GM10847 (cell line): ENCODE measurements around the gene NDRG2.

Source experiments
- POLR2A ChIP-seq: IDR thresholded peaks from 2 replicates; pipeline ENCODE4 v1.6.1; 2011; ENCODE audit not compliant: insufficient read length; ENCODE audit errors: extremely low read depth

NDRG2 gene

DNA sequence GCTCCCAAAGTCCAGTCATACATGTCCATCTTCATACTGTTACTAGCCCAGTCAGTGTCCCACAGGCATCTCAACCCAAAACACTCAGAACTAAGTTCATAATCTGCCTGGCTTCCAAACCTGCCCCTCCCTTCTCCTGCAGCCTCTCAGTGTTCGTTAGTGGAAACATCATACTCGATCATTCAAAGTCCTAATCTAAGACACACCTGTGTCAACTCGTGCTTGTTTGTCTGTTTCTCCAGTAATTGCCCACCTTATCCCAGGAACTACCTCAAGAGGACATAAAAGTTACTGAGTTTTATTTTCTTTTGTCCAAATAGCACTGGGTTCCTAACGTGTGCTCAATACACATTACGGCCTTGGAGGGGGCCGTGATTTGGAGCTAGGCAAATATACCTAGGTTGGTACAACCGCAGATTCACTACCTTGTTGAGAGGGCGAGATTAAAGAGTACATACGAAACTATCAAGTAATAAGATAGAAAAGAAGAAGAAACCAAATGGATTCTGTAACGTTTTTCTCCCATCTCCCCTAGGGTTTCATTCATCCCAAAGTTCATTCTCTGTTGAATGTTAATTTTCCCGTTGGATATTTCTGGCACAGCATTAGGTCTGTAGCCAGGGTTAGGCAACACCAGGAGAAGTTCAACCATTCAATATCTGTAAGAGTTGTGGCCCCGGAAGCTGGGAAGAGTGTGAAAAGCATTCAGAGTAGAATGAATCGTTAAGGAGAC, 35.9 kb upstream of the NDRG2 start:
- no peak for TF ChIP-seq POLR2A

DNA sequence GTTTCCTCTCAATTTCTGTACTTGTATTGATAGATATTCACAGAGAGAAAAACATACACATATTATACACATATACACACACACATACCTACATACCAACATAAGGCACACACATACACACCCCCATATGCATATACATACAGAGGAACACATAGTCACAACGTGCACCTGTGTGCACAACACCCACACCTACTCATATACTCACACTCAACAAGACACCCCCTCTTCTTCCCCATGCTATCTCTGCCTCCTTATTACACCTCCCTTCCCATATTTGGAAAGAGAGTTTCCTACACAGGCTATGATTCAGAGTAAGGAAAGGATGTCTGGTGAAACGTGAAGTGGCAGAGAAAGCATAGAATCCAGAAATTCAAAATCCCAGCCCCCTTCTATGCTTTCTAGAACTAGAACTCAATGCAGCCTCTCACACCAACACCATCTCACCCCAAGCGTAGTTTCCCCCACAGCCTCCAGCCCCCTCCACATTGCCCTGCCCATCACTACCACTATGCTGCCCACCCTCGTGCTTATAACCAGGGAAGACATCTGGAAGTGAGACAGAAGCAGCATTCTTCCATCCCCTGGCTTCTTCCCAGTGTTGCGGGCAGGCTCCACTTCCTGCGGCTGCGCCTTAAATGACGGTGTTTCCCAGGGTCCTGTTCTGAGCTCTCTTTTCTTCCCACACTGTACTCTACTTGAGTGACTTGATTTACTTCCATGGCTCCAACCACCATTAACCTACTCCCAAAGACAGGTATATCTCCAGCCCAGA, 35.2 kb upstream of the NDRG2 start:
- TF ChIP-seq POLR2A: no peak

DNA sequence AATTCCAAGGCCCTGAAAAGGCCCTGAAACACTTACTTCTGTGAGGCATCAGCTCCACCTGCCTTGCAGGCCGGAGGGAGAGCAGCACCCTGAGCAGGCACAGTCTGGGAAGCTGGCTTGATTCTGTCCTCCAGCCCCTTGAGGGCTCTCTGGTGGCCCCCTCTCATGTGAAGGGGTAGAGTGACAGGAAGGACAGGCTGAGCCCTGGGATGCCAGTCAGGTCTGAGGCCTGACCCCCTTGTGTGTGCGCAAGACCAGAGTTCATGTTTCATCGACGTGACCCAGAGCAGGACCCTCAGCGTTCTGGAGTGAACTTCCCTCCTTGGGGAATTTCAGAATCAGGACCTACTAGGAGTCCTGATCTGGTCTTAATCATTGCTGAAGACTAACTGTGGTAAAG, 34.0 kb upstream of the NDRG2 start:
- TF ChIP-seq POLR2A: no peak

DNA sequence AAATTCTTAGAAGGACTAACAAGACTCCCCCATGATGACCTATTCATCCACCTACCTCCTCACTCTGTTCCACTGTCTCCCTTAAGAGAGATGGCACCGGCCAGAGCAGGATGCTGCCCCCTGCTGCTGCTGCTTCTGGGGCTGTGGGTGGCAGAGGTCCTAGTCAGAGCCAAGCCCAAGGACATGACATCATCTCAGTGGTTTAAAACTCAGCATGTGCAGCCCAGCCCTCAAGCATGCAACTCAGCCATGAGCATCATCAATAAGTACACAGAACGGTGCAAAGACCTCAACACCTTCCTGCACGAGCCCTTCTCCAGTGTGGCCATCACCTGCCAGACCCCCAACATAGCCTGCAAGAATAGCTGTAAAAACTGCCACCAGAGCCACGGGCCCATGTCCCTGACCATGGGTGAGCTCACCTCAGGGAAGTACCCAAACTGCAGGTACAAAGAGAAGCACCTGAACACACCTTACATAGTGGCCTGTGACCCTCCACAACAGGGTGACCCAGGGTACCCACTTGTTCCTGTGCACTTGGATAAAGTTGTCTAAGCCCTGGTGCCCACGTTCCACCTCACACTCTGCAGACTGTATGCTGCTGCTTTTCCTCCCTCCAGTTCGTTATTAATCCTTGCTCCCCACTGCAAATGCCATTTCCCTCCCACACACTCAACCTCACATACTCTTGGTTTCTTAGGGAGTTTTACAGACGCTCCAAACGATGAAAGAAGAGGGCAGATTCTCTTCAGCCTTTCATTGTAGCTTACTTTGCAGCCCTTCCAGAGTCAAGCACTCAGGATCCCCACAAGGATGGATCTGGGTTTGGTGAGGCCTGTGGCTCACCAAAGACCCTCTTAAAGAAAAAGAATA, 33.2 kb upstream of the NDRG2 start, which contains the start of gene RNASE8:
Gene RNASE8 (plus strand): TSS at position 20 of the 873 bp plus-strand sequence. CDS start 71 bp downstream, at position 91.
- no peak for TF ChIP-seq POLR2A

DNA sequence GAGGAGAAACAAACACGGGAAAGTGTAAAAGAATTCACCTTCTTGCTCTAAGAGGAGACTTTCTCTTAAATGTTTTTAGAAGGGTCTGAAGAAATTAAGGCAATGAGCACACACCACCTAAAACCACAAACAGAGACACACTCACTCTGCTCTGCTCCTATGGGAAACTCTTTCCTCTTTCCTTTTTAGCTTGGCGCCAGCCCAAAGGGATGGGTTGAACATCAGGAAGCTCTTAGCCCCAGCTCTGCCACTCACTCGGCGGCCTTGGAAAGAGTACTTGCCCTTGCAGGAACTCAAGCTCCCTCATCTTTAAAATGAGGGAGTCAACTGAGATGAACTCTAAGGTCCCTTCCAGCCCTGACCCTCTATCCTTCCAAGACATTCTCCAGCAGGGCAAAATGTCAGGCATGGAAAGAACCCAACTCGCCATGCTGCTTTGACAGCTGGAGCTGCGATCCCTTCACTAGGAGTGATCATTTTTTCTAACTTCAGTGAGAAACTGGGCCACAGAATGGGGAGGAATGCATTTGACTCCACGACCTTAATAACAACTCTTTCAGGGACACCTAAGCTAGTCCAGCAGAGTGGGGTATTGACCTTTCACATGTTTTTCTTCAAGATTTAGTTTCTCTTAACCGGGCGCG, 31.8 kb upstream of the NDRG2 start:
- no peak for TF ChIP-seq POLR2A

DNA sequence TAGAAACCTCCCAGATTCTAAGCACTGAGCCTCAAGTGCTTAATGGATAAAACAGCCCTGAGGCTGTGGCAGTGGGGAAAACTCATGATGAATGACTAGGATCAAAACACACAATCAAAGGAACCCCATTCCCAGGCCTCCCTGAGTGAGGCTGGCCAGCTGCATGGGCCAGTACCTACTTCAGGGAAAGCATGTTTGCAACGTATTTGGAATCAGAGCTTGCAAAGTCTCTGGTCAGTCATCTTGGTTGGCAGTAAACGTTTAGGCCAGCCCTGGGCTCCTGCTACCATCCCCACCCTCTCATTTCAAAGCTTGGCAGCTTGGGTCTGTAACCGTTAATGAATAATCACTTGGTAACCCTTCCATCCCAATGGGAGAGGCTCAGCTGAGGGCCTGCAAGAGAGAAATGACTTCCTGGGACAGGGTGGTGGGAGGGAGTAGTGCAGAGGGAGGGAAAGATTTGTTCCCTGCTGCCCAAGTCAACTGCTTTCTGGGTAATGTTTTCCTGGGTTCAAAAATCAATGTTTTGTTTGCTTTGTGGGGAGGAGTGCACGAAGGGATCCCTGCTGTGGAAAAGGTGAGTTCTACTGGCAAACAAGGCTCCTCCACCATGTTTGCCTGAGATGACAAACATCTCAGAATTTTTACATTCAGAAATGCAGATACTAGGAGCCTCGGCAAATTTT, 30.7 kb upstream of the NDRG2 start:
- TF ChIP-seq POLR2A: no peak

DNA sequence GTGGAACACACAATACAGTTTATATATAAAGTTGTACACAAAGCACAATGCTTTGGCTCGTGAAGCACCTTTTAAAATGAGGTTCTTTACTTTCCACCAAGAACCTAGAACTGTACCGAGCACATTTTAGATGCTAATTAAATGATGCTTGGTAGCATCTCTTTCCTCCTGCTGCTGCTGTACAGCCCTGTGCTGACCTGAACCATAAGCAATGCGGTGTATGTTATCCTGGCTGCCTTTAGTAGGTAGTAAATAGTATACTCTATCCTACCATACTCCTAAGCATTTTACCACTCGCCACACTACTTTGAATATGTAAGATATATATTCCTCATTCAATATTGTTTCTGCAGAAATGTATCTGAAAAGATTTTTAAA, 29.9 kb upstream of the NDRG2 start:
- TF ChIP-seq POLR2A: no peak

DNA sequence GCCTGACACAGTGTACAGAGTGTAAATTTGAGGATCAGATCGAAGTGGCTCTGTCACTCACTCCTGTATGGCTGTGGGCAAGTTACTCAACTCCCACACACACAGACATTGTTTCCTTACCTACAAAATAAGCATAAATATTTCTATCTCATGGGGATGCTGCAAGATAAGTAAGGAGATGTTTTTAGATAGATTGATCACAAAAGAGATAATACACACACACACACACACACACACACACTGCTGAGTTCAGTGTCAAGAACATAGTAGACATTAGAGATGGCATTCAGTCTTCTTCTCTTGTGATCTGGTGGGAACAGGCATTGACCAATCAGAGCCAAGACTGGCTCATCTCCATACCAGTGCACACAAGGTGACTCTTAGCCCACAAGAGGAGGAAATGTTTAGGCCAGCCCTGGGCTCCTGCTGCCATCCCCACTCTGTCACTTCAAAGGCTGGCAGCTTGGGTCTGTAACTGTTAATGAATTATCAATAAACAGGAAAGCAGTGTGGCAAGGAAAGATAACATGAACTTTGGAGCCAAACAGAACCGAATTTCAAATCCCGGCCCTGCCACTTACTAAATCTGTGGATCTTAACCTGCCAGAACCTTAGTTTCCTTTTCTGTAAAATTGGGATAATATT, 29.4 kb upstream of the NDRG2 start:
- TF ChIP-seq POLR2A: no peak

DNA sequence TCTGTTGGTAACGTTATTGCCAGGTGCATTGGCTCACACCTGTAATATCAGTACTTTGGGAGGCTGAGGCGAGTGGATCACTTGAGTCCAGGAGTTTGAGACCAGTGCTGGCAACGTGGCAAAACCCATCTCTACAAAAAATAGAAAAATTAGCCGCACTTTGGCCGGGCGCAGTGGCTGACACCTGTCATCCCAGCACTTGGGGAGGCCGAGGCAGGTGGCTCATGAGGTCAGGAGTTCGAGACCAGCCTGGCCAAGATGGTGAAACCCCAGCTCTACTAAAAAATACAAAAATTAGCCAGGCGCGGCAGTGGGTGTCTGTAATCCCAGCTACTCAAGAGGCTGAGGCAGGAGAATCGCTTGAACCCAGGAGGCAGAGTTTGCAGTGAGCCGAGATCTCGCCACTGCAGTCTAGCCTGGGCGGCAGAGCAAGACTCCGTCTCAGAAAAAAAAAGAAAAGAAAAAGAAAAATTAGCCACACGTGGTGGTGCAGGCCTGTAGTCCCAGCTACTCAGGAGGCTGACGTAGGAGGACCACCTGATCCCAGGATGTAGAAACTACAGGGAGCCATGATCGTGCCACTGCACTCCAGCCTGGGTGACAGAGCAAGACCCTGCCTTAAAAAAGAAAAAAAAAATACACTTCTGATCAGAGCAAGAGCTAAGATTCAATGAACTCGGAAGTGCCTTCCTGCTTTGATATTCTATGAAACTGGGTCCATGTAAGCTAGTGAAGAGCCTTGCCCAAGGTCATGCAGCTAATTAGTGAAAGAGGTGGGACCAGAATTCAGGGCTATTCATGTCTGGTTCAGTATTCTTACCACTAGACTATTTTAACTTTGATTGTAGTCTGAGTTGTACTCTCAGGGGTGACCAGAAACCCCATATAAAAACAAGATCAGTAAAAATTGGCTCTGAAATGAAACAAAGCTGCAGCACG, 28.6 kb upstream of the NDRG2 start:
- TF ChIP-seq POLR2A: no peak

DNA sequence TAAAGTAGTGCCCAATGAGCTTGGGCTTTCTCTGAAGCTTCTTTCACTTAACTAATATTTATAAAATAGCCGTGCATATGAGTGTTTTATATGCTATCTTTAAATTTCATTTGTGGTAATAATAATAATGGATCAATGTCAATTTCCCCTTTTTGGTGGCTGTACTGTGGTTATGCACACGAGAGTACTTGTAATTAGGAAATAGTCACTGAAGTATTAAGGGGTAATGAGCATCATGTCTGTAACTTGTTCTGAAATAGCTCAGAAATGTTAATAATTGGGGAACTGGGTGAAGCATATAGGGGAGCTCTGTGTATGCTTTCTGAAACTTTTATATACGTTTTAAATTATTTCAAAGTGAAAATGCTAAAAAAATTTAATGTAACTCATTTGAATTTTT, 25.7 kb upstream of the NDRG2 start:
- no peak for TF ChIP-seq POLR2A

DNA sequence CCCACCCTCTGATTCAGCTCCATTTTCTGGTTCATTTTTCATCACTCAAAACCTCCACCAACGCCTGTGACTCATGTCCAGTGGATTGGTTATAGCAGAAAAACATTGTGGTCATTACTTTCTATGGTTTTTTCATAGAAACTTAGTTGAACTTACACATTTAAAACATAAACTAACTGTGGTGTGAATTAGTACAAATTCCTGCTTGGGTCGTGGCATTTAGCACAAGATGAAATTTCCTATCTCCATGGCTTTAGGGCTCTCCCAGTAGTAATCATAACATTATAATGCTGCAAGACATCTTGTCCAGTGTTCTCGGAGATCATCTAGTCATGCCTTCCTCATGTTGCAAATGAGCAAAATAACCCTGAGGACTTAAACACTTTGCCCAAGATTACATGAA, 24.4 kb upstream of the NDRG2 start:
- no peak for TF ChIP-seq POLR2A

DNA sequence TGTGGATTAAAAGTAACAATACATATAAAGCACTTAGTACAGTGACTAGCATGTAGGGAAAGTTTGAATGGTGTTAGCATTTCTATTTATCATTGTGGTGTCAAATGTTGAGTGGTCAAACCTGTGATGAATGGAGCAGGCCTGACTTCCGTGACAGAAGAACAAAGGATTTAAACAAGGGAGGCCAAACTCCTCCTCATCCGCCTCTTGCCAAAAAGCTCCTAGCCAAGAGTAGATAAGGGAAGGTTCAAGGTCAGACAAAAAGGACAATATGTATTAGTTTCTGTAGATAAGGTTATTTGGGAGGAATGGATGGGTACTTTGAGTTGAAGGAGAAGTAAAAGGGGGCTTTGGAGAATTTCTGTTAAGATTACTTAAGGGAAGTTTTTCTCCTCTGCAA, 23.8 kb upstream of the NDRG2 start:
- no peak for TF ChIP-seq POLR2A

DNA sequence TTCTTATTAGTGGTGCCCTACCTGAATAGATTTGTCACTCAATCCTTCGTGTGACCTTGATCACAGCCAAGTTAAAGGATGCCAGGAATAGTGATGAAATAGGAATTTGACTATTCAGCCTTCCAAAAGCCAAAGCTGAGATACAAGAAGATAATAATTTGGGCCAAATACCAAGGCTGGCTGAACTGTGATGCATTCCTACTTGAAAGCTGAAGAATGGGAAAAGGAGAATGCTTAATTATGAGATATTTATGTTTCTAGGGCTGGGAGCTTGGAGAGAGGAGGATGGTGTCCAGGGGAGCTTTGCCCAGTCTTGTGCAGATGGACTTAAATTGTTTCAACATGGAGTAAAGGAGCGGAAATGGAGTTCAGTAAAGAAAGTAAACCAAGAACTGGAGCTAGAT, 22.5 kb upstream of the NDRG2 start:
- no peak for TF ChIP-seq POLR2A
